ENCODE measurements around the gene FAR2.
"Not testable (repeated sequence)": the region's sequence is repeated elsewhere in the genome, so short reads cannot be mapped to it uniquely, and the experiment has no call there.

The FAR2 gene

DNA sequence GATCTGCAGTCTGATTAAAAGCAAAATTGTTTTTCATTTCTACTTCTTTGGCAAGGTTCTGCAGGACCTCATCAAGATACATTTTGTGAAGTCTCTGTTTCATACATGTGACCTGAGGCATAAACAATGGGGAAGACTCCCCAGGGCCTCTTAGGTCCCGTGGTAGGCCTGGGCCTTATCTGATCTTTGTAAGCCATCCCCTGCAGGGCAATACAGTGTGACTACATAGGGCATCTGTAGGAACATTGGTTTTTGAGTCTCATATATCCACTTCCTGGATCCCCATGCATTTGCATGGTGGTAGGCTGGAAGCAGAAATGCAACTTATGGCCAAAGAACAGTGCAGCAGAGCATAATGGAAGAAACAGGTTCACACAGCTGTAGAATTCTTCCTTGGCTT lies 6.0 kb downstream of the FAR2 start:
- DNase-seq, result no peak

DNA sequence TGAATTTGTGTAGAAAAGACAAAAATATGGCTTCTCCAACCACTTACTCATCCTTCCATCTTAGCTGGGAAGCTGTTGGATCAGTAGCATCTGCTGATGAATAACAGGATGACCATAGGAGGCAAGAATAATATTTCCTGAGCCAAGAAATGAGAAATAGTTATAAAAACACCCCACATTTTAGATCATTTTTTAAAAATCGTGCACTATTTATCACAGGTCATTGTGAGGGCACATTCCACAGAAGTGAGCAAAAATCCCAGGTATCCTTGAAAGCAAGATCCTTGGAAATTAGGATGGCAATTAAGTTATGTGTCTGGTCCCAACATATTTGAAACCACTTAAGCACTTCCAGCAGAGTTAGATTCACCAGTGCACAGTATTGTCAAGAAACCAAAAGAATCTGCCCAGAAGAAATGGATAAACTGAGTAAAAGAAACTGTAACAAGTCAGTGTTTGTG lies 8.4 kb downstream of the FAR2 start:
- no peak for DNase-seq

DNA sequence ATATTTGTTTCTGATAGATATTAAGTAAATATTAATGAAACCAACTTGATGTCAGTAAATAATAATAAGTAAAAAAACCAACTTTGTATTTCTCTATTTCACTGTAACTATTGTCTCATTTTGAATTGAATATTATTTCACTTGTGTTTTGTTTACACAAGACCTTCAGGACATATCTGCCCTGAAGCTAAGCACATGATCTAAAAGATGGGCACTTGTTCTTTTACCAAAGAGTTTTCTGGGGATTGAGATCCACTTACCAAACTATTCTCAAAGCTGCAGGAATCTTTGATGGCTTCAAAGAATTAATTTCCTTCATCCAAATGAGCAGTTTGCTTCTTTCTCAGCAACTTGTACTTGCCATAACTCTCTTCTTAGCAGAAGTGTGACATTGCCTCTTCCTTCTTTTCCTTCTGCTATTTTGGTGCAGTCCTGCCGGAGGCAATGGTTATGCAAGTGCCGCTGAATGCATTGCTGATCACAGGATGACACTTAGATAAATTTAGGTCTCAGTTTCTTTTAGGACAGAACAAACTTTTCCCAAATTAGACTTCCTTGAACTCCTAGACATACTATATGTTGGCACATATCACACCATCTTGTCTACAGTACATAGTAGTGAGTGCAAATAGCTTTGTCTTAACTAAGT lies 9.2 kb downstream of the FAR2 start:
- DNase-seq, result no peak

DNA sequence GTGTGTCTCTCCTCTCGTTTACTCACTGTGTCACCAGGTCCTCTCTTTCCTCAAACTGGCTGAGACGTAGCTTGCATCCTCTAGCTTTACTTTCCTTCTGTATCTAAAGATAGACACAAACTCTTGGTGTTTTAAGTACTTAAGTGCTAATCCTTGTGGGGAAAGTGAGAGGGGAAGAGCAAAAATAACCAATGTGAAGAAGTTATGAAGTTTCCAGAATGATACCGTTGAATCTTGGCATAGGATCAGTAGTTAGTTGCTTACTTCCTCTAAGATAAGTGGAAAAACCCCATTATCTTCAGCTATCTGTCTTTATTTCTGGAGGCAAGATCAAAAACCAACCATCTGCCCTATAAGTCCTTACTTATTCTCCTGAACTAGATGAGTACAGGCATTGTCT lies 10.6 kb downstream of the FAR2 start:
- DNase-seq, result no peak

DNA sequence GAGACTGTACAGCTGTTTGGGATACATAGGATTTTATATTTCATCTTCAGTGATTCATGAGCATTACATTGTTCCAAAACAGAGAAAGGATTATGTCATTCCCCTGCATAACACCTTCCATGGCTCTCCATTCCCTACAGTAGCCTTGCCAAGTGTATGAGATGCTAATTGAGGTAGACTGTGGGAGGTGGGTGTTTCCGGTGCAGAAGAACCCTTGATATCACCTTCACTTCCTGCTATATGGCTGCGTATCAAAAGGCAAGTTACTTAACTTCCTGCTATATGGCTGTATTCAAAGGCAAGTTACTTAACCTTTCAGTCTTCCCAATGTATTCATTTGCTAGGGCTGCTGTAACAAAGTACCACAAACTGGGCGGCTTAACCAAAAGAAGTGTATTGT lies 11.2 kb downstream of the FAR2 start:
- peak in 1 of 2 donors; percentile 32 for DNase-seq

DNA sequence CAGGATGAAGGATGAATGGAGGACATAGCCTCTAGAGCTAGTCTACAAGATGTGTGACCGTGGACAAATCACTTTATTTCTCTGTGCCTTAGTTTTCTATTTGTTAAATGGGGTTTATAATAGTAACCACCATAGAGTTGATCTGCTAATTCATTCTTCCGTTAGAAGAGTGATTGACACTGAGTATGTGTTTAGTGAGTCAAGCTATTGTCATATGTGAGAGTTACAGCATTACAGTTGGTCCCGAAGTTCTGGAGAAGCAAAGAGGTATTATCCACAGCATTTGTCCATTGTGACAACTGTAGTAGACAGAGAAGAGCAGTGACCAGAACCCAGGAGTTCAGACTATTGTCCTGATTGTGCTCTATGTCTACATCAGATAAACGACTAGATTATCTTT lies 14.1 kb downstream of the FAR2 start:
- DNase-seq, result no peak

DNA sequence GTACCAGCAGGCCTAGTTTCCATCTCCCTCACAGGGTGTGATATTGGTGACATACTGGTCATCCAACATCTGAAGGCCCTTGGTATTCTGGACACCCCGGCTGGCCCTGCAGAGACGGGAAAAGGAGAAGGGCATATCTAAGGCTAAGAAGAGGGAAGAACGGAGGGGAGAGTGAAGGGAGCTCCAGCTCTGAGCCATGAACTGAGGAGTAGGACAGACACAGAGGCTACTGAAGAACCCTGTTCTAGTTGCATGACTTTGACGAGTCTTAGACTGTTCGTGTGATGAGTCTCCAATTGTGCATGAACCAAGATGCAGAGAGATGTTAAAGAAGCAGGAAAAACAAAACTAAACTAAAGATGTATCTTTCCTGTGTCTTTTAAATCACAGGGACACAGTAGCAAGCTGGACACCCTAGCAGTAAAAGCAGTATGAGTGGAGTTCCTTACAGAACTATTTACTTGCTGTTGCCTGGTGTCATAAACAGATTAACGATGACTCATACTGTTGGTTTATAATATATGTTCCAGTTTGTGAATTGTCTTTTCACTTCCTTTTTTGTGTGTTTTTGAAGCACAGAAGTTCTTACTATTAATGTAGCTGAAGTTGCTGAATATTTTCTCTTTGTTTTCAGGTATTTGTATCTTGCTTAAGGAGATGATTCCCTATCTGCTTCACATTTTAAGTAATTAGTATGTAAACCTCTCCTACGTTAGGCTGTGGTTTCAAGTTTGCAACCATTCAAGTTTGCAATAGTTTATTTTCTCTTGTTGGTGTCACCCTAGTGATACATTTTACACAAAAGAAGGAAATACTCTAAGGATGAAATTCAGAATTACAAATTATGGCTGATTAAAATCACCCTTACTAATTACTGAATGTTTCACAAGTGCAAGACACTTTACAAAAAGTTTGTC lies 15.7 kb downstream of the FAR2 start:
- peak in 1 of 2 donors; percentile 45 for DNase-seq

DNA sequence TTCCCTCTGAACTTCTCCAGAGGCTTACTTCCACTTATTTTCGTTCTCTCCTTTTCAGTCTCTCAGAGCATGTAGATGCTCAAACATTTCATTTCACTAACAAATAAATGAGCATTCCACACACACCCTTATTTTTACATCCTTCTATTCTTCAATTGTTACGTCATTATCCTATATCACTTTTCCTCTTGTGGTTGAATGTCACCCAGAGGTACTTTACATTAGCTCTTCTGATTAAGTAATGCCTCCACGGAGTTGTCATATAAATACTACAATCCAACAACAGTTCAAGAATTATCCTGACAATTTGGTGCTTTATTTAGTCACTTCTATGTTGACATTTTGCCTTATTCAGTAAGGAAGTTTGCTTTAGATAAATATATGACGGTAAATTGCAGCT lies 18.4 kb downstream of the FAR2 start:
- DNase-seq, result no peak

DNA sequence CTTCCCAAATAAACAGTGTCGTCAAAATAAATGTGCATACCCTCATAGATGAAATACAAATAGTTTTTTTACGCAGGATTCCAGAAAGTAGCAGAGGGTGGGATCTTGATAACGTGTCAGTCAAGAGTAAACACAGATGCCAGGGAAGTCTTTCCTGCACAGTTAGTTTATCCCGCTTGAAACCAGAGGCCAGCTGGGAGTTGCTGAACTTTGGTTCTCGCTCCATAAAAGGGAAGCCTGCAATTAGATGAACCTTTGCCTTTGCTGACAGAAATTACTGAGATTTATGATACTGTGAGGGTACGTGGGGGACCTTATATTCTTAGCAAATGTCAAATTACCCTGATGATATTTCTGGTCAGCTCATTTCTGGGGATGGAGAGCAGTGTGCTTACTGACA lies 18.9 kb downstream of the FAR2 start:
- no peak for DNase-seq

DNA sequence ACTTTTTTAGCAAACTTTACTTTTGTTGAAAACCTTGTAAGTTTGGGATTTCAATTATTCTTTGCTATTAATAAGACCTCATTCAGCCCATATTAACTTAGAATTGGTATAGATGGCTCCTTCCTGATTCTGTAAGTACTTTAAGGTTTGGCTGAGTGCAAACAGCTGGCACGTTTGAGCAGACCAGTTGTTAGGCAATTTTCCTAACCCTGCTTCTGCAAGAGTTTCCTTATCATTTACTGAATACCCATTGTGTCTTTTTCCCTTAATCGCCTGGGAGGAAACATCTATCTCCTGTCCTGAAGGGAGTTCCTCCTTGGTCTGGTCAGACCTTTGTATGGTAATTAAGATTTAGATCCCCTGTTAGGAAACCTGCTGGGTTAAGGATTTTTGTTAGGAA lies 20.9 kb downstream of the FAR2 start:
- not testable (repeated sequence) for DNase-seq

DNA sequence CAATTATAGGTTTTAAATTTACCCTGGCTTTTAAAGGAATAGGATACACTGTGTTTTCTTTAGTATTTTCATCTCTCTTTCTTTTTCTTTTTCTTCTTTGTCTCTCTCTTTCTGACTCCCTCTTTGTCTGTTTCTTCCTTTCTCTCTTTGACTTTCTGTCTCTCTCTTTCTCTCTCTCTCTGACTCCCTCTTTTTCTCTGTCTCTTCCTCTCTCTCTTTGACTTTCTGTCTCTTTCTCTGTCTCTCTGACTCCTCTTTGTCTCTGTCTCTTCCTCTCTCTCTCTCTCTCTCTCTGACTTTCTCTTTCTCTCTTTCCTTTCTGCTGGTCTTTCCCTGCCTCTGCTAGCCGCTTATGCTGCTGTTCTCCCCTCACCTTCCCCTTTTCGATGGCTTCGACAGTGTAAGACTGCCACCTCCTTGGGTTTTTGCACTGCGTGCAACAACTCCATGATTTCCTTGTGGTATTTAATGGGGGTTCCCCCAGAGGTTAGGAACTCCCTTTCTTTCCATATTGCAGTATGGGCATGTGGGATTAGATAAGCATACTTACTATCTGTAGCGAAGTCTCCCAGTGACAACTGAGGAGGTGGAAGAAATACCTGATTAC lies 21.5 kb downstream of the FAR2 start:
- DNase-seq, result not testable (repeated sequence)

DNA sequence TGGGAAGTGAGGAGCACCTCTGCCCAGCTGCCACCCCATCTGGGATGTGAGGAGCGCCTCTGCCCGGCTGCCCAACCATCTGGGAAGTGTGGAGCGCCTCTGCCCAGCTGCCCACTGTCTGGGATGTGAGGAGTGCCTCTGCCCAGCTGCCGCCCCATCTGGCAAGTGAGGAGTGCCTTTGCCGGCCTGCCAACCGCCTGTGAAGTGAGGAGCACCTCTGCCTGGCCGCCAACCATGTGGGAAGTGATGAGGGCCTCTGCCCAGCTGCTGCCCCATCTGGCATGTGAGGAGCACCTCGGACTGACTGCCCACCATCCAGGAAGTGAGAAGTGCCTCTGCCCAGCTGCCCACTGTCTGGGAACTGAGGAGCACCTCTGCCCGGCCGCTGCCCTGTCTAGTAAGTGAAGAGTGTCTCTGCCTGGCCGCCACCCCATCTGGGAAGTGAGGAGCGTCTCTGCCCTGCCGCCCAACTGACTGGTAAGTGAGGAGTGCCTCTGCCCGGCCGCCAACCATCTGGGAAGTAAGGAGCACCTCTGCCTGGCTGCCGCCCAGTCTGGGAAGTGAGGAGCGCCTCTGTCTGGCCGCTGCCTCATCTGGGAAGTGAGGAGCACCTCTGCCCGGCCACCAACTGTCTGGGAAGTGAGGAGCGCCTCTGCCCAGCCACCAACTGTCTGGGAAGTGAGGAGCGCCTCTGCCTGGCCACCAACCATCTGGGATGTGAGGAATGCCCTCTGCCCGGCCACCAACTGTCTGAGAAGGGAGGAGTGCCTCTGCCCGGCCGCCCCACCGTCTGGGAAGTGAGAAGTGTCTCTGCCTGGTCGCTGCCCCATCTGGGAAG lies 22.6 kb downstream of the FAR2 start:
- no peak for DNase-seq

DNA sequence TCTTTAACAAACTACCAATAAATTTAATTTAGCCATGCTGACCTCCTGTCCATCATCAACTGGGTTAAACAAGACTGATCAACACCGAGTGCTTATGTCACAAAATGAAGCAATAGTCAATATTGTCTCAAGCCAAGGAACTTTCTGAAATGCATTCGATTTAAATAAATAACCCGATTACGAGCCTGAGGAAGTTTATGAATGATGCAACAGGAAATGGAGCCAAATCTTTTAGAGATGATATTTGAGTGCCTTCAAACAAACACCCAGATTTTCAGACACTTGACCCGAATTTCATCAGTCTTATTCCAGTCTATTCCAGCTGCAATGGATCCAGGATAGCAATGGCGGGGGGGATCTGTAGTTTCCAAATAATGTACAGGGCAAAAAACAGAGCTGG lies 27.9 kb downstream of the FAR2 start:
- DNase-seq, result no peak

DNA sequence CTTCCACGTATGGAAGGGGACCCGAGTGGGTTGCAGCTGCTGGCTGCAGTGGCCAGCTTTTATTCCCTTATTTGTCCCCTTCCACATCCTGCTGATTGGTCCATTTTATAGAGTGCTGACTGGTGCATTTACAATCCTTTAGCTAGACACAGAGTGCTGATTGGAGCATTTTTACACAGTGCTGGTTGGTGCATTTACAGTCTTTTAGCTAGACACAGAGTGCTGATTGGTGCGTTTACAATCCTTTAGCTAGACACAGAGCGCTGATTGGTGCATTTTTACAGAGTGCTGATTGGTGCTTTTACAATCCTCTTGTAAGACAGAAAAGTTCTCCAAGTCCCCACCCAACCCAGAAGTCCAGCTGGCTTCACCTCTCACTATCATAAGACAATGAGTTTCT lies 33.2 kb downstream of the FAR2 start:
- DNase-seq, result not testable (repeated sequence)

DNA sequence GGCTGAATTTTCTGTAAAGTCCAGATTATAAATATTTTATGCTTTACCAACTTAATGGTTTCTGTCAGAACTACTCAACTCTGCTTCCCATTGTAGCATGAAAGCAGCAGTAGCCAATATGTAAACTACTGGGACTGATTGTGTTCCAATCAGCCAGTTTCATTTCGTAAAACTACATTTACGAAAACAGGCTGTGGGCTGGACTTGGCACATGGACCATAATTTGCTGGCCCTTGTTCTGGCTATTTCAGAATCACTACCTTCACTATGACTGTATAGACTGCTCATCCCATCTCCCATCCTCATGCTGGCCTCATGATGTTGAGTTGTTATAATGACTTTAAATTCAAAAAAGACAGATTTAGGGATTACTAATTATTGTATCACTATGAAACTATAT lies 38.7 kb downstream of the FAR2 start:
- no peak for DNase-seq

DNA sequence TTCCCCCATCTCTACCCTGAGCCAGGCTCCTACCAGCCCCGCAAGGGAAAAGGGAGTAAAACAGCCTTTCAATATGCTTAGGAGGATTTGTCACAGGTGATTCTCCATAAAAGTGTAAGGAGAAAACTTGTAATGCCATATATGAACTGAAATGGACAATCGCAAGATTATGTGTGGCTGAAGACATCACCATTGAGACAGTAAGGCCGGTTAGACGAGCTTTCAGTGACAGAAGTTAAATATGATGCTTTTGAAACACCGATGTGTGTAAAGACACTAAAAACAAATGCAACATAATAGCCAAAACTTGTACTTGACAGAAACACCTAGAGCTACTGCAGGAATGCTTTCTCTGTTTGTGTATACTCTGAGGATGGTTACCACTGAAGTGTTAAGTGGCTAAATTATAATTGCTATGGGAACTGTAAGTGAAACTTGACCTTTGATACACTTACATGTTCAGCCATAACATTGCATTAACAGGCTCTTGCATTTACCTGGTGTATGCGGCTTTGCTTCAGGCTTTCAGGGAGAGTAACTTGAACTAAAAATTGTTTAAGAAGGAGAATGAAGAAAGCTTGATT lies 42.3 kb downstream of the FAR2 start:
- DNase-seq, result no peak

DNA sequence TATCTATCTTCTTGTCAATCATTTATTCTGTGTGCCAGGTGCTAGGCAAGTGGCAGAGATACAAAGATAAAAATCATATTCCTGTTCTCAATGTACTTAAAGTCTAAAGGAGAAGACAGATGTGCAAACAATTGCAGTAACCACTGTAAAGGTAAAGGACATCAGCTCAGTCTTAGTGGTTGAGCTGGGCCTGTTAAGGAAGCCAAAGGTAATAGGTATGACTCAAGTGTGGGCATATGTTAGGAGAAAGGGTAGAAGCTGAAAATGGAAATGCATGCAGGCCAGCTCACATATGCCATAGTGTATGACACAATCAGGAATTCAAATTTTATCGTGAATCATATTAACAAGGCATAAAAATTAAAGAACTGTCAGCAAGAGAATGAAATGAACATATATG lies 49.8 kb downstream of the FAR2 start:
- DNase-seq, result no peak

DNA sequence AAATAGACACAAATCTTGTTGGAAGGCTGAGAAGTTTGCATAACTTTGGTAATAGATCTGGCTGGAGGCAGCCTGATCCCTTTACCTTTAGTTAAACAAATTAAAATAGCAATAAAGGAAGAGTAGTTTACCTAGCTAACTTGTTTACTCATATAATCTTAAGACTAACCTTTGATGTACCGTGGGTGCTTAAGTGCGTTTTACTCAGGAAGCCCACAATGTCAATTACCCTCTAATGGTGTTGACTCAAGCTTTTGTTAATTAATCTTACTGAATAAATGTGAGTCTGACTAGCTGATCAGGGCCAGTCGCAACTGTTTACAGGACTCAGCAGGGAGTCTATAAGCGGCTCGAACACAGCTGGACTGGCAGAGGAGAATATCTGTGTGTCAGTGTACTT lies 51.5 kb downstream of the FAR2 start:
- no peak for DNase-seq

DNA sequence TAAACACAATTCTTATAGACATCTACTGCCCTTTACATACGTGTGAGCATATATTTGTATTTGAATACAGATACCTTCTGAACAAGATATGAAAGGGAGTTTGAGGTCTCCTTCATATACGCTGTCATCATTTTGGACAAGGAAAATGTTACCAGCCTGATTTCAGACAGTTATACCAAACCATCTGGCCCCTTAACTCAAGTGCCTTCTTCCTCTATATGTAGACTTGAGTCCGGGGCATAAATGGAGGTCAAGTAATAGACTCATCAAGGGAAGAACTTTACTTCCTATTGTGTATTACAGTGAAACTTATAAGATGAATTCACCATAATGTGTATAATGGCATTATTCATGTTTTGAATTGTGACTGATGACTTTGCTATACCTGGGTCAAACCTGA lies 52.2 kb downstream of the FAR2 start:
- DNase-seq, result no peak

DNA sequence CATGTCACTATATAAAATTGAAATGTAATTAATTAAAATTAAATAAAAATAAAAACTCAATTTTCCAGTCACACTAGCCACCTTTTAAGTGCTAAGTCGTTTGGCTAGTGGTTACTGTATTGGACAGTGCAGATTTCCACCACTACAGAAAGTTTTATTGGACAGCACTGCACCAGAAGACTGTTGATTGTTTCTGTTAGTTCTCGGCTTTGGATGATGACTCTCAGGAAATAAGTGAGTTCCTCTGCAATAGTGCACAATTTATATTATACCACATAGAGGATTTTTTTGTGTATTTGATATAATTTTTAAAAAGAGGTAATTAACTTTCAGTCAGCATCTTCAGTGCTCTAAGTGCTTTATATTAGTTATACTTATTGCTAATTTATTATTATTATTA lies 52.7 kb downstream of the FAR2 start:
- no peak for DNase-seq

DNA sequence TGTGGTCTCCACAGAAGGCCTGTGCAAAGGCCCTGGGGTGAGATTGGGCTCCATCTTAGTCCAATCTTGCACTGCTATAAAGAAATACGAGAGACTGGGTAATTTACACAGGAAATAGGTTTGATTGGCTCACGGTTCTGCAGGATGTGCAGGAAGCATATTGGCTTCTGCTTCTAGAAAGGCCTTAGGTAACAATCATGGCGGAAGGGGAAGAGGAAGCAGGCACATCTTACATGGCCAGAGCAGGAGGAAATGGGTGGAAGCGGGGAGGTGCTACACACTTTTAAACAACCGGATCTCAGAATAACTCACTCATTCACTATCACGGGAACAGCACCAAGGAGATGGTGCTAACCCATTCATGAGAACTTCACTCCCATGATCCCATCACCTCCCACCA lies 55.4 kb downstream of the FAR2 start:
- peak in 1 of 2 donors; percentile 7 for DNase-seq

DNA sequence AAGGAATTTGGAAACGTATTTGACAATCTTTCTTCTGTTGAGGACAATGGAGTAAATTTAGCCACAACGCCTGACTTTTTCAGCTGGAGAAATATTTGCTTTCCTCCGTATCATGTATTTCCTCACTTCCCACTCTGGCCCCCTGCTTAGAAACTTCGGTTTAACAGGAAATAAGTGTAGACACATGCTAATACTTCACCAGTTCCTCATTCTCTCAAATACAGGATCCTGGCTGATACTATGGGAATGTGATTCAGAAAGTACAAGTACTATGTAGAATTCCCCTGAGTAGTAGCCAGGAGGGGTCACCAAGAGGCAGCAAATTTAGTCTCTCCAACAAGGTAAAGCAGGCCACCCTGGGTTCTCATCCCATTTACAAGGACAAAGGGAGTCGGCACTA lies 58.0 kb downstream of the FAR2 start:
- no peak for DNase-seq

DNA sequence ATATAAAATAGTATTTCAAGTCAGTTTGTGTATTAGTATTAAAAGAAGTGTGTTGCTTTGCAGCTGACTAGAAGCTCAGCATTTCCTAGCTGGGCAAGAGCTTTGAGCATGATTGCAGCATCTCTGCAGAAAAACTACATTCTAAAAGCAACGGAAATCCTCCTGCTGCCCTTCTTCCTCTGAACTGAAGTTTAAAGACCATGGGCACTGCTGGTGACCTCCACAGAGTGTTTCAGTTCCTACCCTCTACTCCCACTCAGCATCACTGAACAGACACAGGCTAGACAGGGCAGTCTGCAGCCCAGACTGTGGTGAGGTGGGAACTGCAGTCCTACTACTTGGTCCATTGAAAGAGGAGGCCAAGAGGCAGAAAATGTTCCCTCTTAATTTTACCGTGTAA lies 59.0 kb downstream of the FAR2 start:
- no peak for DNase-seq
